Measurements from ENCODE around the gene NTM.

DNA sequence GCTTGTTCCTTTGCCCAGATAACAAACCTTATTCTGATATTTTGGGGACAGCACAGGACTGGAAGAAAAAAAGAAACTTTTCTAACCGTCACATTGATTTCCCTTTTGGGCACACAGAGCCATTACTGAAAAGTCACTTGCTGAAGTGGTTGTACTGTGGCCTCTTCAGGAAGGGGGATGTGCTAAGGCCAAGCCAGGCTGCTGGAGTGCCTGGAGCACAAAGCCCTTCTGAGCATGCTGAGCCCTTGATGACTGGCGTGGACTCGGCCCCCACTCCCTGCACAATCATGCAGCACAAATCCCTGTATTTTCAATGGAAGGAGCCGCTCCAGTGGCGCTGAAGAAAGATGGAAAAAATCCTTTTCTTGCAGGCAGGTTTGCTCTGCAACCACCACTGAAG is 164.2 kb downstream of the NTM start:
- no peak for TF ChIP-seq CTCF (IDR thresholded peaks at IDR 0.05; ENCODE audit: poor library complexity, severe bottlenecking)
- no peak for TF ChIP-seq TAF1 (IDR thresholded peaks at IDR 0.05; ENCODE audit: low read depth)
- no peak for TF ChIP-seq EZH2 (IDR thresholded peaks at IDR 0.05; ENCODE audit: borderline replicate concordance, insufficient read depth, low read length, poor library complexity, severe bottlenecking)
- TF ChIP-seq POLR2AphosphoS5 (IDR thresholded peaks at IDR 0.05), result no peak
- TF ChIP-seq REST (IDR thresholded peaks at IDR 0.05; ENCODE audit: borderline replicate concordance), result no peak
- TF ChIP-seq RAD21 (conservative IDR thresholded peaks at IDR 0.05), result no peak
- no peak for TF ChIP-seq SMC3 (conservative IDR thresholded peaks at IDR 0.05; ENCODE audit: poor library complexity)
- no peak for TF ChIP-seq EP300 (conservative IDR thresholded peaks at IDR 0.05; ENCODE audit: poor library complexity, severe bottlenecking)

Measured in neural cell (in vitro differentiated cells).